Measurements from ENCODE around the gene CC2D2A. TPM values are rescaled to one million over a fixed set of nuclear protein-coding genes. Genes with fewer than 3 reads are reported as not detected.

The CC2D2A gene
- total and polyA plus RNA-seq, 9 of the 15 experiments (the other 6 are each of a cell fraction or from before 2014, with no cell fraction given) = 0.36 to 2.5 (median 1.6) TPM

DNA sequence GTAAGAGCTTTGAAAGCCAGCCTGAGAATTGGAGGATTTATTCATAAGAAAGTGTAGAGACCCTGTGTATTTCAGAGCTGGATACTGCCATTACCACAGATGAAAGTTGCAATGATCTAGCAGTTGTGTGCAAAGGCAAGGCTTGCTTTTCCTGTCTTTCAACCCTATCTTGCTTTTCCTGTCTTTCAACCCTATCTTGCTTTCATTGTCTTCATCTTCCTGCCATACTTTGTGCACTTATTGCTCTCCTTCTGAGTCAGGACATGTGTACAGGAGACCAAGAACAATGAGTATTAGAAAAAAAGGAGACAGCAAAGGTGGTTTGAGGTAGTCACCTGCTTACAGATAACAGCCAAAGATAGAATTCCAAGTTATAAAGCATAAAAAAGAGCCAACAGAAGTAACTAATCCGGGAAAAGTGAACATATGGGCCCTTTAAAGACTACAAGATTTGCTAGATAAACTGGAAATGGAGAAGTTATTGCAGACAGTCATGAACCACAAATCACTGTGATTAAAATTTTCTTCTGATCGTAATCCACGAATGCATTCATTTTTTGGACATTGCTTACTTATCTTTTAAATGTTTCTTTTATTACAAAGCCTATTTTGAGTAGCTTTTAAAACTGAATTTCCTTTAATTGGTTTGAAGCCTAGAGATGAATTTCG lies 24.7 kb upstream of the CC2D2A start:
- FAIRE-seq = no peak
- DNase-seq (ENCODE audit: extremely low read depth in 1 of 4, low spot score in 3 of 4) = no peak

More for the DNA sequence above, 24.7 kb upstream of the CC2D2A start:
- POLR2A ChIA-PET = no interaction called here
- BruUV-seq (replicated peaks) = no TSS peak
- no peak for TF ChIP-seq SRSF3 (IDR thresholded peaks at IDR 0.05; ENCODE audit: insufficient read depth, low read length)
- TF ChIP-seq PCBP2 (IDR thresholded peaks at IDR 0.05; ENCODE audit: low read depth, low read length, poor library complexity, severe bottlenecking) = no peak
- TF ChIP-seq, protein P1, sequence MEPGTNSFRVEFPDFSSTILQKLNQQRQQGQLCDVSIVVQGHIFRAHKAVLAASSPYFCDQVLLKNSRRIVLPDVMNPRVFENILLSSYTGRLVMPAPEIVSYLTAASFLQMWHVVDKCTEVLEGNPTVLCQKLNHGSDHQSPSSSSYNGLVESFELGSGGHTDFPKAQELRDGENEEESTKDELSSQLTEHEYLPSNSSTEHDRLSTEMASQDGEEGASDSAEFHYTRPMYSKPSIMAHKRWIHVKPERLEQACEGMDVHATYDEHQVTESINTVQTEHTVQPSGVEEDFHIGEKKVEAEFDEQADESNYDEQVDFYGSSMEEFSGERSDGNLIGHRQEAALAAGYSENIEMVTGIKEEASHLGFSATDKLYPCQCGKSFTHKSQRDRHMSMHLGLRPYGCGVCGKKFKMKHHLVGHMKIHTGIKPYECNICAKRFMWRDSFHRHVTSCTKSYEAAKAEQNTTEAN (CRISPR knock-in tag; IDR thresholded peaks at IDR 0.05) = no peak
- no peak for TF ChIP-seq ZNF668 (CRISPR knock-in tag; IDR thresholded peaks at IDR 0.05)
- no peak for TF ChIP-seq ZNF444 (CRISPR knock-in tag; IDR thresholded peaks at IDR 0.05)
- no peak for TF ChIP-seq ZC3H8 (IDR thresholded peaks at IDR 0.05)
- no peak for TF ChIP-seq PHB2 (IDR thresholded peaks at IDR 0.05; ENCODE audit: low read depth)
- TF ChIP-seq EP300 (IDR thresholded peaks at IDR 0.05; ENCODE audit: low read length) = no peak
- TF ChIP-seq ZKSCAN1 (IDR thresholded peaks at IDR 0.05; ENCODE audit: low read depth, low read length) = no peak
- Histone ChIP-seq H3K9me3 (replicated peaks; ENCODE audit: control insufficient read depth, insufficient read depth, low read depth, low read length) (no peaks in the 10 kb centered on the region), H3K27me3 (ENCODE audit: control insufficient read depth in 2 of 2, insufficient read depth in 2 of 2, low read length in 2 of 2) (no peaks in the 10 kb centered on the region; a peak in 1 of 5 replicates), H3K4me1 (replicated peaks in 1 of 2; ENCODE audit: control insufficient read depth in 2 of 2, insufficient read depth in 2 of 2, low read length in 2 of 2) (no peaks in the 10 kb centered on the region), H3K4me3 (no peak overlapping the region), H3K9ac (ENCODE audit: insufficient read depth in 1 of 2, low read depth in 2 of 2, low read length in 2 of 2) (no peak overlapping the region), H3K27ac (ENCODE audit: extremely low read depth, low read depth, low read length) (no peak overlapping the region), H3K36me3 (ENCODE audit: control insufficient read depth, insufficient read depth, low read length) (no peaks in the 10 kb centered on the region), H3K79me2 (ENCODE audit: control insufficient read depth, insufficient read depth, low read length) (no peaks in the 10 kb centered on the region), H3K4me2 (ENCODE audit: insufficient read depth, low read length) (no peak overlapping the region), H4K20me1 (replicated peaks; ENCODE audit: control insufficient read depth, insufficient read depth, low read length) (no peaks in the 10 kb centered on the region), H2AFZ (ENCODE audit: low read depth, low read length) (no peak overlapping the region), H3K9me1 (ENCODE audit: control insufficient read depth, insufficient read depth, low read length) (no peaks in the 10 kb centered on the region)
- no peak for ATAC-seq
- in situ Hi-C loops (cut with MboI) = no loop called here
- WGBS (ENCODE audit: insufficient coverage, low coverage, missing lambda C conversion rate) = 2% methylated on average over 4 of the region's 4 CpGs
- intact Hi-C loops (cut with micrococcal nuclease) = no loop called here
- CTCF ChIA-PET (ENCODE audit: low intra/inter-chr PET ratio) = no interaction called here

All from K562 (cell line).